IPS-18a (cell line): ENCODE data around the gene CLOCK.

Source experiments
- H3K27ac ChIP-seq: one replicate; pipeline ENCODE4 v1.5.1; 2013; ENCODE audit warnings: low read length
- H3K27me3 ChIP-seq: one replicate; pipeline ENCODE4 v1.6.1; 2013; ENCODE audit warnings: mild to moderate bottlenecking, low read length; ENCODE audit not compliant: control insufficient read depth, insufficient read depth
- H3K36me3 ChIP-seq: one replicate; pipeline ENCODE4 v1.6.1; 2013; ENCODE audit warnings: low read depth, low read length; ENCODE audit not compliant: control insufficient read depth
- H3K4me1 ChIP-seq: one replicate; pipeline ENCODE4 v1.6.1; 2013; ENCODE audit warnings: low read depth, low read length; ENCODE audit not compliant: control insufficient read depth
- H3K4me3 ChIP-seq: one replicate; pipeline ENCODE4 v1.5.1; 2013; ENCODE audit warnings: low read length
- H3K9ac ChIP-seq: one replicate; pipeline ENCODE4 v1.6.1; 2013; ENCODE audit warnings: mild to moderate bottlenecking, low read length, moderate library complexity
- H3K9me3 ChIP-seq: one replicate; pipeline ENCODE4 v1.6.1; 2013; ENCODE audit warnings: low read depth, low read length; ENCODE audit not compliant: control insufficient read depth

The CLOCK gene

DNA sequence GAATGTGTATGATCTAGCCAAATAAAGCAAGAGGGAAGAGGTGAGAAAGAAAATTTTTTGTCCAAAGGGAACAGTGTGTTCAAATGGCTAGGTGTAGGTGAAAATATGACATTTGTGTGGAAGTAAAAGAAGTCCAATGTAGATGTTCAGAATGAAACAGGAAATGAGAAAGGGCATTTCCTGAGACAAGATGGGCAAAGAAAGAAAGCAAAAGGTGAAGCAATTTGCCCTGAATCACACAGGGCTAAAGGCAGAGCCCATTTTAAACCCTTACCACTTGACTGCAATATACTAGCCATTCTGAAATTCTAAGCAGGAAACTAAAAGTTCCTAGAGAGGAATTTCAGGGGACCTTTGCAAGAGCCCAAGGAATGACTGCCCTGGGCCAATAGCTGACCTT, 36.0 kb downstream of the CLOCK start:
- Histone ChIP-seq H3K27me3 (no peaks in the 10 kb centered on the region), H3K27ac (no peak overlapping the region), H3K4me3 (no peak overlapping the region), H3K9ac (no peak overlapping the region), H3K9me3 (no peaks in the 10 kb centered on the region), H3K4me1 (no peaks in the 10 kb centered on the region), H3K36me3 (peaks cover 4% of the 10 kb centered on the region)

DNA sequence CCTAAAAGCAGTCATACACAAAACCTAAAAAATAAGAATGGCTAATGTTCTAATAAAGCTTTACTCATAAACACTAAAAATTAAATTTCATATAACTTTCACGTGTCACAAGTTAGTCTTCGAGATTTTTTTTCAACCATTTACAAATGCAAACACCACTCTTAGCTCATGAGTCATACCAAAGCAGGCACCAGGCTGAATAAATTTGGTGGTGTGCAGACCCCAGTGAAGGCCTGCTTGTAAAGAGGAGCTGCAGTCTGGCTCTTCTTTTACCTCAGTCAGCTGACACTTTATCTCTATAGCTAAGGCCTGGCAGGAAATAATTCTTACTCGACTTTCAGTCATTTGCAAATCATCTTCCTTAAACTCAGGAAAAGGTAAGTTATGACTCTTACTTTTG, 37.4 kb downstream of the CLOCK start:
- Histone ChIP-seq H3K4me3 (no peak overlapping the region), H3K27me3 (no peaks in the 10 kb centered on the region), H3K36me3 (peaks cover 4% of the 10 kb centered on the region), H3K9me3 (no peaks in the 10 kb centered on the region), H3K9ac (no peak overlapping the region), H3K4me1 (no peaks in the 10 kb centered on the region), H3K27ac (no peak overlapping the region)

DNA sequence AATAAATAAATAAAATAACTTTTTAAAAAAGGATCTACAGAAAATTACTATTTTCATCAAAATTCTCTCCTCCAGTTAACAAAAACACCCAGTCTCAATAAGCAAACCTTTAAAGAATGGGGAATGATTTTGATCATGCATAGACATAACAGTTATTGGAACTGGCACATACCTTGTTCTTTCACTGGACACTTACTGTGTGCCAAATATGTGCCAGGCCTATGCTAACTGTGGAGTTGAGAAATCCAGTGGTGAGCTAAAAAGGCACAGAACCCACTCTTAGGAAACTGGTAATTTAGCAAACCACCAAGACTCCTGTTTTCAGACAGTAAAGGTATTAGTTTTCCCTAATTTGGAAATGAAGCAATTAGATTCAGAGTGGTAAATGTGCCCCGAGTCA, 39.1 kb downstream of the CLOCK start:
- peaks cover 4% of the 10 kb centered on the region for H3K36me3 ChIP-seq

DNA sequence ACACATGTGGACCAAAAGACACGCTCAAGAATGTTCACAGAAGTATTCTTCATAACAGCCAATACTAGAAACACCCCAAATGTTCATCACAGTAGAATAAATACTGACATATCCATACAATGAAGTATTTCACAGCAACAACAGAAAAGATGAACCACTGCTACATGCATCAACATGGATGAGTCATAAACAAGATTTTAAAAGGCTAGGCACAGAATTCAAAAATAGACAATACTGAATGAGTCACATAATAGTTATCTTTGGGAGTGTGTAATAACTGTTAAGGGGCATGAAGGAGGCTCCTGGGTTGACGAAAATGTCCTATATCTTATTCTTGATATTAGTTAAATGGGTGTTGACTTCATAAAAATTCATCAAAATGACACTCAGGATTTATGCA, 43.5 kb downstream of the CLOCK start:
- H3K4me3 ChIP-seq: no peak overlapping the region
- H3K36me3 ChIP-seq: peaks cover 4% of the 10 kb centered on the region
- H3K27ac ChIP-seq: no peak overlapping the region
- H3K27me3 ChIP-seq: no peaks in the 10 kb centered on the region
- H3K9ac ChIP-seq: no peak overlapping the region
- H3K9me3 ChIP-seq: no peaks in the 10 kb centered on the region
- no peaks in the 10 kb centered on the region for H3K4me1 ChIP-seq

More for the DNA sequence above, 39.1 kb downstream of the CLOCK start:
- Histone ChIP-seq H3K9me3 (no peaks in the 10 kb centered on the region), H3K27me3 (no peaks in the 10 kb centered on the region), H3K27ac (no peak overlapping the region), H3K9ac (no peak overlapping the region), H3K4me1 (no peaks in the 10 kb centered on the region), H3K4me3 (no peak overlapping the region)

DNA sequence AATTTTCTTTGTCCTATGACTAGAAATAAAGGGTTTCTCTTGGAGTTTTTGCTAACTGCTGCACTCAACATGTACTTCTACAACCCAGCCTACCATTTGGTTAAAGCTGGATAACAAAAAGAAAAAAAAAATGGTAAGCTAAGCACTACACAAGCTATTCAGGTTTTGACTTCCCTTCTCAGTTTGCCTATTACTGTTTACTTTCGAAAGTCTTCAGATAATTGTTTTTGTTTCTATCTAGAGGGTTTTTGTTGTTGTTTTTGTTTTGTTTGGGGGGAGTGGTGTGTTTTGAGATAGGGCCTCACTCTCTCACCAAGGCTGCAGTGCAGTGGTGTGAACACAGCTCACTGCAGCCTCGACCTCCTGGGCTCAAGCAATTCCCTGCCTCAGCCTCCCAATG, 46.6 kb downstream of the CLOCK start:
- Histone ChIP-seq H3K27ac (no peak overlapping the region), H3K4me1 (no peaks in the 10 kb centered on the region), H3K9me3 (no peaks in the 10 kb centered on the region), H3K27me3 (no peaks in the 10 kb centered on the region), H3K36me3 (no peaks in the 10 kb centered on the region), H3K4me3 (no peak overlapping the region), H3K9ac (no peak overlapping the region)

DNA sequence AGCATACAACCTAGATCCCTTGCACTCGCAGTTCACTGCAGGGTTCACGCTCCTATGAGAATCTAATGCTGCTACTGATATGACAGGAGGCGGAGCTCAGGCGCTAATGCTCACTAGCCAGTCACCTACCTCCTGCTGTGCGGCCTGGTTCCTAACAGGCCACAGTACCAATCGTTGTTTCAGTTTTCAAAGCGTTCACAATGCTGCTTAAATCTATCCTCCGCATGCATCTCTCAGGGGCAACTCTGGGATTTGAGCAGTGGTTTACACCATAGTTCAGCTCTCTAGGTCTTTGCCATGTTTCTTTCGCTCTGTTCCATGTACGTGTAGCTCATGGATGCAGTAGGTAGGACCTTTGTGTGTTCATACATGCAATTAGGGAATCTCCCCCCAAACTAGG, 47.2 kb downstream of the CLOCK start:
- Histone ChIP-seq H3K9ac (no peak overlapping the region), H3K27me3 (no peaks in the 10 kb centered on the region), H3K36me3 (no peaks in the 10 kb centered on the region), H3K27ac (no peak overlapping the region), H3K4me3 (no peak overlapping the region), H3K4me1 (no peaks in the 10 kb centered on the region), H3K9me3 (no peaks in the 10 kb centered on the region)

DNA sequence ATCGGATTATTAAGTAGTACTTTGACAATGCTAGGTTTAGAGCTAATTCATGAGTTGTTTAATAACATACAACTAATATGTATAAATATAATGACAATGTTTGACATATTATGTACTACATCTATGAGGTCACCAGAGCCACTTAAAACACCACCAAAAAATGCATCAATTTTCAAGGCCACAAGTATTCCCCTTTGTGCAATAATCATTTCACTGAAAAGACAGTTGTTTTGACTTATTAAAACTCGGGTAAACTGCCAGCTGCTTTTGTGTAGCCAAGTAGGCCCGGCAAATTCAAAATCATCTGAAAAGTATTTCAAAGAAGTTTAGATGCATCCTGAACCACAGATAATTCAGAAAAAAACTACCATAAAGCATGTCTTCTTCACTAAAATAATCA, 48.7 kb downstream of the CLOCK start:
- no peaks in the 10 kb centered on the region for H3K36me3 ChIP-seq
- no peaks in the 10 kb centered on the region for H3K9me3 ChIP-seq
- no peak overlapping the region for H3K27ac ChIP-seq

DNA sequence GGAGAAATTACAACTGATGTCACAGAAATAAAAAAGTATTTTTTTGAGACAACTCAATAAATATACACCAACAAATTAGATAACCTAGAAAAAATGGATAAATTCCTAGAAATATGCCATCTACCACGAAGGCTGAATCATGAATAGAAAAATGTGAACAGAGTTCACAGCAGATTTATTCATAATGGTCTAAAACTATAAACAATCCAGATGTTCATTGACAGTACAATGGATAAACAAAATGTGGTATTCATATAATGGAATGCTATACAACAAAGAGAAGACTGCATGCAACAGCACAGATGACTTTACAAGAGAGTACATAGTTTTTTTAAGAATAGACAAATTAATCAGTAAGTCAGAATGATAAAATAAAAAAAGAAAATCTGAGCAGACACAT, 55.2 kb downstream of the CLOCK start:
- H3K4me1 ChIP-seq: no peaks in the 10 kb centered on the region
- H3K36me3 ChIP-seq: peaks cover 6% of the 10 kb centered on the region
- H3K9me3 ChIP-seq: no peaks in the 10 kb centered on the region
- H3K4me3 ChIP-seq: no peak overlapping the region
- H3K27ac ChIP-seq: no peak overlapping the region
- H3K9ac ChIP-seq: no peak overlapping the region
- no peaks in the 10 kb centered on the region for H3K27me3 ChIP-seq

More for the DNA sequence above, 48.7 kb downstream of the CLOCK start:
- Histone ChIP-seq H3K4me1 (no peaks in the 10 kb centered on the region), H3K4me3 (no peak overlapping the region), H3K27me3 (no peaks in the 10 kb centered on the region), H3K9ac (no peak overlapping the region)

DNA sequence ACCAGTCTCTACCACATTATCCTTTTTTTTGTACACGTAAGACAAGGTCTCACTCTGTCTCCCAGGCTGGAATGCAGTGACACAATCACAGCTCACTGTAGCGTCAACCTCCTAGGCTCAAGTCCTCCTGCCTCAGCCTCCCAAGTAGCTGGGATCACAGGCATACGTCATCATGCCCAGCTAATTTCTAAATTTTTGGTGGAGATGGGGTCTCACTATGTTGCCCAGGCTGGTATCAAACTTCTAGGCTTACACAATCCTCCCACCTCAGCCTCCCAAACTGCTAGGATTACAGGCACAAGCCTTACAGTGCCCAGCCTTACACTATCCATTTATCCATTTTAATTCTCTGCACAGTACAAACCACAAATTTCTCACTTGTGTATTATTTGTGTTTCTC, 58.0 kb downstream of the CLOCK start:
- no peaks in the 10 kb centered on the region for H3K27me3 ChIP-seq
- peaks cover 3% of the 10 kb centered on the region for H3K4me1 ChIP-seq
- no peak overlapping the region for H3K4me3 ChIP-seq
- H3K36me3 ChIP-seq: peaks cover 6% of the 10 kb centered on the region
- no peak overlapping the region for H3K27ac ChIP-seq
- no peak overlapping the region for H3K9ac ChIP-seq
- no peaks in the 10 kb centered on the region for H3K9me3 ChIP-seq

DNA sequence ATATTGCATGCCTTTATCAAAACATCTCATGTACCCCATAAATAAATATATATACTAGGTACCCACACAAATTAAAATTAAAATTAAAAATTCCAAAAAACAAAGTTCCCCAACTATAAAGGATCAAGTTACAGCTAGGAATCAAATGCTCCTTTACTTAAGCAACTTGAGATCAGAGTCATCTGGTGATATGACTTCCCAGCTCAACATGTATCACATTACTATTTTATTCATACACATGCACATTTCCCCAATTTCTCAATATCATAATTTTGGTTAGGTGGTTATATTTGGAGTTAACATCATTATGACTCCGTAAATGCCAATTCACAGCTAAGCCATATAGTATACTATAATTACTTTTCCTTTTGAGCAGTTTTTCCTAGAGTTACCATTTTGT, 60.9 kb downstream of the CLOCK start:
- H3K9ac ChIP-seq: no peak overlapping the region
- H3K27me3 ChIP-seq: no peaks in the 10 kb centered on the region
- no peak overlapping the region for H3K27ac ChIP-seq
- peaks cover 10% of the 10 kb centered on the region for H3K4me1 ChIP-seq
- H3K36me3 ChIP-seq: peaks cover 10% of the 10 kb centered on the region
- H3K9me3 ChIP-seq: no peaks in the 10 kb centered on the region
- no peak overlapping the region for H3K4me3 ChIP-seq

DNA sequence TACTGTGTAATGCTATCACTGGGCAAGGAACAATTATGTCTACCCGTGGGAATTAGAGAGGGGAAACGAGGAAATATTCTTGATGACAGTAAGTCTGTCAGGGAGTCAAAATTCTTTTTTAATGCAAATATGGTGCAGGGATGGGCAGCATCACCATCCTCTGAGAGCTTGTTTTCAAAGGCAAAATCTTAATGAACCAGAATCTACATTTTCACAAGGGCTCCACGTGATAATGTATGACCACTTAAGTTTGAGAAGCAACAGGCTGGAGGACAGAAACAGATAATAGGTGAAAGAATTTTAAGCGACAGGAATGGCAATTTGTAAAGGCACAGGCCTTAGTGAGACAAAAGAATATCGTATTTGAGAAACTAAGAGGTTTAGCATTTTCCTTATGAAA, 63.4 kb downstream of the CLOCK start:
- H3K27me3 ChIP-seq: no peaks in the 10 kb centered on the region
- no peak overlapping the region for H3K4me3 ChIP-seq
- H3K9me3 ChIP-seq: no peaks in the 10 kb centered on the region
- no peak overlapping the region for H3K27ac ChIP-seq
- peaks cover 3% of the 10 kb centered on the region for H3K36me3 ChIP-seq
- H3K4me1 ChIP-seq: peaks cover 13% of the 10 kb centered on the region
- H3K9ac ChIP-seq: no peak overlapping the region

DNA sequence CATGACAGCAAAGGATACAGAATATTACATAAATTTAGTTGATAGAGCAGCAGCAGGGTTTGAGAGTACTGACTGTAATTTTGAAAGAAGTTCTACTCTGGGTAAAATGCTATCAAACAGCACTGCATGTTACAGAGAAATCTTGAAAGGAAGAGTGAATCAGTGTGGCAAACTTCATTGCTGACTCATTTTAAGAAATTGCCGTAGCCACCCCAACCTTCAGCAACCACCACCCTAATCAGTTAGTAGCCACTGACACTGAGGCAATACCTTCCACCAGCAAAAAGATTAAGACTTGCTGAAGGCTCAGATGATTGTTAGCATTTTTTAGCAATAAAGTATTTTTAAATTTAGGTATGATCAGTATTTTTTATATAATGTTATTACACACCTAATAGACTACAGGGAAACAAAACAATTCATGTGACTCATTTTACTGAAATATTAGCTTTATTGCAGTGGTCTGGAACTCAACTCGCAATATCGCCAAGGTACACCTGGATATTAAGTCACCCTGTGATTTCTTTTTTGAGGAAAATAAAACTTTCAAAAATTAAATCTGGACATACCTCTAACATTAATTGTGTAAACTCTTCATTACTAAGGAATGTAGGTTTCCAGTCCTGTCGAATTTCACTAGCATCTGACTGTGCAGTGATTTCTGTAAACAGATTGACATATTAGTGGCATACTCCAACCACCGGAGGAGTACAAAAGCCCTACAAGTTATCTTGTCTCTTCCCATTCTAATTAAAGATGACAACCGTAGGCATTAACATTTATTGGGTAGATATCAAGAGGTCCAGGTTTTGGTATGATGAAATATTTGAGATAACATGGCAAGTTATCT, 71.1 kb downstream of the CLOCK start:
- Histone ChIP-seq H3K36me3 (peaks cover 35% of the 10 kb centered on the region), H3K27ac (no peak overlapping the region)

More for the DNA sequence above, 71.1 kb downstream of the CLOCK start:
- Histone ChIP-seq H3K9ac (no peak overlapping the region), H3K9me3 (no peaks in the 10 kb centered on the region), H3K4me3 (no peak overlapping the region), H3K27me3 (no peaks in the 10 kb centered on the region), H3K4me1 (peaks cover 12% of the 10 kb centered on the region)
